Esophagus squamous epithelium (tissue), 4 donors: ENCODE measurements around the gene ENDOV.

Source experiments
- POLR2A ChIP-seq, 4 donors: fragments of 450-650 bp; IDR thresholded peaks; one replicate each; pipeline ENCODE4 v1.6.1; 2017; ENCODE audit warnings: antibody characterized with exemption in 4 of 4, mild to moderate bottlenecking in 4 of 4, moderate library complexity in 3 of 4
- TF ChIP-seq, protein P1 (sequence below), 6 experiments: fragments of 450-650 bp in 4 of 6; fragments of 200-600 bp in 2 of 6; sonication (generic) in 2 of 6; IDR thresholded peaks; one replicate each; pipeline ENCODE4 v1.5.1; 2016 to 2019; ENCODE audit warnings: antibody characterized with exemption in 6 of 6, mild to moderate bottlenecking in 4 of 6, moderate library complexity in 4 of 6

DNA sequence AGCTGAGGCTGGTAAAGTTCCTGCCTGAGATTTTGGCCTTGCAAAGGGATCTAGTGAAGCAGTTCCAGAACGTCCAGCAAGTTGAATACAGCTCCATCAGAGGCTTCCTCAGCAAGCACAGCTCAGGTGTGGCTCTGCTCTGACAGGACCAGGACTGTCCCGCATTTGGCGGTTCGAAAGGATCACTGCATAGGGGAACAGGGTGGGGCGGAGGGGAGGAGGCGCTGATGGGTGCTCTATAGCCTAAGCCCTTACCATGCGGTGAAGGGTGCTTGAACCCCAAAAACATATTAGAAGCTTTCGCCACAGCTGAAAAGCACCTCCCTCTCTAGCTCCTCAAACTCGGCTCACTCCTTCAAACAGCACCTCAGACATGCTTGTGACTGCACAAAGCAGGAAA is 29.9 kb upstream of the ENDOV start:
- TF ChIP-seq, protein P1, sequence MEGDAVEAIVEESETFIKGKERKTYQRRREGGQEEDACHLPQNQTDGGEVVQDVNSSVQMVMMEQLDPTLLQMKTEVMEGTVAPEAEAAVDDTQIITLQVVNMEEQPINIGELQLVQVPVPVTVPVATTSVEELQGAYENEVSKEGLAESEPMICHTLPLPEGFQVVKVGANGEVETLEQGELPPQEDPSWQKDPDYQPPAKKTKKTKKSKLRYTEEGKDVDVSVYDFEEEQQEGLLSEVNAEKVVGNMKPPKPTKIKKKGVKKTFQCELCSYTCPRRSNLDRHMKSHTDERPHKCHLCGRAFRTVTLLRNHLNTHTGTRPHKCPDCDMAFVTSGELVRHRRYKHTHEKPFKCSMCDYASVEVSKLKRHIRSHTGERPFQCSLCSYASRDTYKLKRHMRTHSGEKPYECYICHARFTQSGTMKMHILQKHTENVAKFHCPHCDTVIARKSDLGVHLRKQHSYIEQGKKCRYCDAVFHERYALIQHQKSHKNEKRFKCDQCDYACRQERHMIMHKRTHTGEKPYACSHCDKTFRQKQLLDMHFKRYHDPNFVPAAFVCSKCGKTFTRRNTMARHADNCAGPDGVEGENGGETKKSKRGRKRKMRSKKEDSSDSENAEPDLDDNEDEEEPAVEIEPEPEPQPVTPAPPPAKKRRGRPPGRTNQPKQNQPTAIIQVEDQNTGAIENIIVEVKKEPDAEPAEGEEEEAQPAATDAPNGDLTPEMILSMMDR (IDR thresholded peaks at IDR 0.05): no peak
- TF ChIP-seq POLR2A (IDR thresholded peaks at IDR 0.05): no peak
